HK-2 (cell line): Measurements from ENCODE around the gene SPDYE4.
"Not testable (repeated sequence)": the region's sequence is repeated elsewhere in the genome, so short reads cannot be mapped to it uniquely, and the experiment has no call there.

Experiments
- DNase-seq: peaks from one replicate; pipeline ENCODE4 v3.0.0-alpha.2; 2018; ENCODE audit not compliant: unreplicated experiment

The SPDYE4 gene, protein sequence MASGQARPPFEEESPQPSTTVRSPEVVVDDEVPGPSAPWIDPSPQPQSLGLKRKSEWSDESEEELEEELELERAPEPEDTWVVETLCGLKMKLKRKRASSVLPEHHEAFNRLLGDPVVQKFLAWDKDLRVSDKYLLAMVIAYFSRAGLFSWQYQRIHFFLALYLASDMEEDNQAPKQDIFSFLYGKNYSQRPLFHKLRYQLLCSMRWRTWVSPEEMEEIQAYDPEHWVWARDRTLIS

DNA sequence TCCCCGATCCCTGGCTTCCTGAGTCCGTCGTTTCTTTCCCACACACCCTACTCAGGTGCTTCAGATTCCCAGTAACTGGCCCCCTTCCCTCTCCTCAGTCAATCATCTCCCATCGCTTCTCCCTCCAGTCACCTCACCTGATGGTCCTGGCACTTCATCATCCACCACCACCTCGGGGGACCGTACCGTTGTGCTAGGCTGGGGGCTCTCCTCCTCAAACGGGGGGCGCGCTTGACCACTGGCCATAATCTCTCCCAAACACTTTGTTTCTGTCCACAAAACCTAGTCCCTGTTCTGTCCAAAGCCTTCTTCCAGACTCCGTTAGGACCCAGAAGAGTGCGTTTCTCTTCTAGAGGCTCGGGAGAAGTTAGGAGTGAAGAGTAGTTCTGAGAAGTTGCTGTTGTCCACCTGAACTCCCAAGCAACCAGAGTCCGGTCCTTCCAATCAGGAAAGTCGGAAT lies at the start of gene SPDYE4:
Gene SPDYE4 (minus strand): TSS at position 410 of the 460 bp plus-strand sequence. CDS start 164 bp downstream, at position 246.
- no peak for DNase-seq

DNA sequence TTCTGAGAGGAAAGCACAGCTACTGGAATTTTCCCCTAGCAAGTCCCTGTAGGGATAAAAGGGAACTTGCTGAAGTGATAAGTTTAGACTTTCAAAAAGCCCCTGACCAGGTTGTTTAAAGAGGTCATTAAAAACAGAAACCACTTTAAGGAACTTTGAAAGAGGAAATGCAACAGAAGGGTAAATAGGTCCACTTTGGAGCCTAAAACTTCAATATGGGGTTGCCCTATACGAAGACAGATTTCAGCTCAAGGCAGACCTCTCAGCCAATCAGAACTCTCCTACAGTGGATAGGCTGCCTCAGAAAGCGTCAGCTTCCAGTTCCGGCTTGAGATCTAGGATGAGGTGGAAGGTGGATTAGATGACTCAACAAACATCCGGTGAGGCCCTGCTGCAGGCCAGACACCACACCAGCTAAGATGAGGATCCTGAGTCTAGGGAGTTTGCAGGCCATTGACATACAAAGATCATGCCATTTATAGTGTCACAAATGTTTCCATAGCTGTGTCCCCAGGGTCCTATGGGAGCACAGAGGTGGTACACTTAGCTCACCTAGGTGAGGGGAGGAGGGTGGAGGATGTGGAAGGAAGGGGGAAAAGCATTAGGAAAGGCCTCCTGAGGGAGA lies 48.7 kb upstream of the SPDYE4 start:
- DNase-seq = no peak

DNA sequence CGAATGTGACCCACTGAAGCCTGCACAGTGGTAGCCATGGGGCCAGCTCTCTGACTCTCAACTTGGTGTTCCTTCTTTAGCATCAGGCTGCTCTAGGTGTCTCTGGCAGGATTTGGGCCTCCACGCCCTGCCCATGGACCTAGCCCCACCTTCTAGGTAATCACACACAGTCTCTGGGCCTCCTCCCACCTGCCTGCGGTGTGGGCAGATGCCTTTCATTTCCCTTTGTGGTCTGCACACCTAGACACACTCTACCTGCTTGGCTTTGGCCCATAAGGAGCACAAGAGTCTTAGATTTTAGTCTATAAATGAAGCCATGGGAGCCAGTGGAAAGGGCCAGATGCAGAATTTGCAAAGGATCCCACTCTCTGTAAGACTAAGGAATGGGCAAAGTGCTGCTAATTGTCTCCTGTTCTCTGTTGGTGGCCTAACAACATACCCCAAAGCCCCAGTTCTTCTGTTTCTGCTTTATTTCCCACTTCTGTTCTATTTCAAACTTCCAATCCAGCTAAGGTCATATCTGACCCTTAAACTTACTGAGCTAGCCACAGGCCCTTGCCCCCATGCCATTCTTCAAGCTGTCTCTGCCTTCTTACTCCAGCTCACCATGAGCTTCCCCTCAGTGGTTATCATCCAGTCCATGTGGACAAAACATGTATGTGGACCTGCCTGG lies 48.0 kb upstream of the SPDYE4 start:
- no peak for DNase-seq

DNA sequence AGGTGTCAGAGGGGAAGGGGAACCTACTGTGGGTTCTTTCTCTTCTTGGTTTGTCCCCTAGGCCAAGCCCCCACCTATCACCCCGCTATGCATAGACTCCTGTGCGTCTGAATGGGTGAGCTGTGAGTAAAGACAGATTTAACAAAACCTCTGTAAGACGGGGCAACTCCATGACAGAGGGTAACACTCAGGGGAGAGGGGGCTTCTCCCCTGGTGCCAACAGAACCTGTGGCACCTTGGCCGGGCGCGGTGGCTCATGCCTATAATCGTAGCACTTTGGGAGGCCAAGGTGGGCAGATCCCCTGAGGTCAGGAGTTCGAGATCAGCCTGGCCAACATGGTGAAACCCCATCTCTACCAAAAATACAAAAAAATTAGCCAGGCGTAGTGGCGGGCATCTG lies 47.0 kb upstream of the SPDYE4 start:
- not testable (repeated sequence) for DNase-seq

DNA sequence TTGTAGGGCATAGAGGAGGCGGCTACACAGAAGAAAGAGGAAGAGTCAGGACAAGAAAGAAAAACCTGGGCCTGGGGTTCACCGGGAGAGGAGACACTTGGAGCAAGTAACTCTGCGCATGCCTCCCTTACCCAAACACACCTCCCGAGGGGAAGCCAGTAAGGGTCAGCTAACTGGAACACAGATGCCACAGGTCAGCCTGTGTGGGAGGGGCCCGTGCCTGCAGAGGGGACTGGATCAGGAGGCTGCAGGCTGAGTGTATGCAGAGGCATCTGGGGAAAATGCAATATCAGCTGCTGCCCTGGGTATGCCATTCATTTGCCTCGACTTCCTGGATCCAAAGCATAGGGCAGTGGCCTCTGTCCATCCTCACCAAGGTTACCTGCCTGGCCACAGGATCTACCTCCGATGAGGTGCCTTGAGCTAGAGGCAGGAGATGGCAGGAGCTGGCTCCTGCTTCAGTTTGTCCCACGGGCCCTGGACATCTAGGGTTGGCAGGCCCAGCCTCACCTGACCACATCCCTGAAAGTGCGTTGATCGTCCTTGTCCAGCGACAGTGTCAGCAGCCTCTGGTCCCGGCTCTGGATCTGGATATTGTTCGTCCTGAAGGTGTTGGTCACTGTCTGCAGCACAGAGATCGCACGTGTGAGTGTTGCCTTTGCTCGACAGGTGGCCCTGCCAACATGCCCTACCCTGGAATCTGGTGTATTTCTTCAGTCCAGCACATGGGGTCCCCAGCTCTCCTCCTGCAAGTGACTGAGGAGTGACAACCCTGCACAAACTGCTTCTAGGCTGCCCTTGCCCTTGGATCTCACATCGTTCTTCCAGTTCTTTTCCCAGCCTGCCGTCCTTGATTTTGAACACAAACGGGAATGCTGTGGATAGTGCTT lies 45.4 kb upstream of the SPDYE4 start:
- no peak for DNase-seq

DNA sequence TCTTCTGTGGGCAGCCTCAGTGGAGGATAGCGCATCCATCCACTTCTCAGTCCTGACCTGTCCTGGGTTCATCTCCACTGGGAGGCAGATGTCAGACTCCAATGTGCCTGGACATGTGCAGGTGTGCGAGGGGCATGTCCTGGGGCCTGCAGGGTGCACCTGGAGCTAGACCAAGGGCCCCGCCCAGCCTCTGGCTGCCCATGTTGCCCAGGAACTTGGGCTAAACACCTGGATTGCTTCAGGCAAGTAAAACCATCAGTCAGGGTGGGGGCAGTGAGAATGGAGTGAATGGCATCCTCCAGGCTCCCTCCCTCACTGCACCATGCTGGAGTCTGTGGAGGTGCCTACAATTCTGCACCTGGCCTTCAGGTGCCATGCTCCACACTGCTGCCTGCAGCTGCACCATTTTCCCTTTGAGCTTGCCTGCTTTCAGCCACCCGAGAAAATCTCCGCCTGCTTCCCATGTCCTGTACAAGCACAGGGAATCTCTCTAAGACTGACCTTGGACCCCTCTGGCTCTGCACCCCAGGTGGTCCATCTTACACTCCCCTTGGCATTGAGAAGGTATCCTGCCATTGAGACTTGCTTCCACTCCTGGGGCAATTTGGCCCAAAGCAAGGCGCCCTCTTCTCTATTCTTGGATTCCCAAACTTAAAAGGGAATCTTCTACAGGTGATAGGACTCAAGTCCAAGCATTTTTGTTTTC lies 42.9 kb upstream of the SPDYE4 start:
- no peak for DNase-seq

DNA sequence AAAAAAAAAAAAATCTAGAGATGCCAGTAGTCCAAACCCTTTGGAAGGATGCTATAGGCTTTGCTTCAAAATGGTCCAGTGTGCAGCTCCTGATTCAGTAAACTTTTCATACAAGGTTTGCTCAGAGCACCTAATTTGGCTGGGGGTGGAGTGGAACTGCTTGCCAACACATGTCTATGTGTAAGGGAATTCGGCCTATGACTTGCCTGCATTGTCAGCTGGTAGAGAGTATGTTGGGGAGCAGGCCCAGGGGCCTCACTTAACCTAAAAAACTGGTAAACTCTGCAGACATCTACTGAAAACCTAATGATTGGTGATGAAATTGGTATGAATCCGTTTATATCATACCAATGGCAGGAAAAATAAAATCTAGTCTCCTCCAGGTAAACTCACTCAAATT lies 42.3 kb upstream of the SPDYE4 start:
- DNase-seq = no peak

DNA sequence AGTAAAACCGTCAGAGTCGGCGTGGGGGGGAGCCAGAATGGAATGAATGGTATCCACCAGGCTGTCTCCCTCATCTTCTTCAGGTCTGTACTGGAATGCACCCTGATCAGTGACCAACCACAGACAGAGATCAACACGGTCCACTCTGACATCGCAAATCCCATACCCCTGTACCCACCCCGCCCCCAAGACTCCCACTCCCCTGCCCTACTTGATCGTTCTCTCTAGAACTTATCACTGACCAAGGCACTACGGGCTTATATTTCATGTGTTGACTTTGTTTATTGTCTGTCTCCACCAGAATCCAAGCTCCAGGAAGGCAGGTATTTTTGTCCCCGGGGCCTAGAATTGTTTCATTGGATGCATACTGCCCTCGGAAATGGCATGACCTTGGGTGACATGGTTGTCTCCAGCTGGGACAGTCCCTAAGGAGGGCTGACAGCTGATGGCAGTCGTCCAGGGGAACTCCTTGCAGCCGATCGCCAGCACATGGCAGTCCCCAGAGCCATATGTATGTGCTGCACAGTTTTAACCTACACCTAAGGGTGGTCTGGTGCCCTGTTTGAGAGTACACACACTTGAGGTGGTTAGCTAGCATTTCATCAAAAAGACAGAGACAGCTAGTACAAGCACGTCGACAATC lies 41.3 kb upstream of the SPDYE4 start:
- DNase-seq = no peak

DNA sequence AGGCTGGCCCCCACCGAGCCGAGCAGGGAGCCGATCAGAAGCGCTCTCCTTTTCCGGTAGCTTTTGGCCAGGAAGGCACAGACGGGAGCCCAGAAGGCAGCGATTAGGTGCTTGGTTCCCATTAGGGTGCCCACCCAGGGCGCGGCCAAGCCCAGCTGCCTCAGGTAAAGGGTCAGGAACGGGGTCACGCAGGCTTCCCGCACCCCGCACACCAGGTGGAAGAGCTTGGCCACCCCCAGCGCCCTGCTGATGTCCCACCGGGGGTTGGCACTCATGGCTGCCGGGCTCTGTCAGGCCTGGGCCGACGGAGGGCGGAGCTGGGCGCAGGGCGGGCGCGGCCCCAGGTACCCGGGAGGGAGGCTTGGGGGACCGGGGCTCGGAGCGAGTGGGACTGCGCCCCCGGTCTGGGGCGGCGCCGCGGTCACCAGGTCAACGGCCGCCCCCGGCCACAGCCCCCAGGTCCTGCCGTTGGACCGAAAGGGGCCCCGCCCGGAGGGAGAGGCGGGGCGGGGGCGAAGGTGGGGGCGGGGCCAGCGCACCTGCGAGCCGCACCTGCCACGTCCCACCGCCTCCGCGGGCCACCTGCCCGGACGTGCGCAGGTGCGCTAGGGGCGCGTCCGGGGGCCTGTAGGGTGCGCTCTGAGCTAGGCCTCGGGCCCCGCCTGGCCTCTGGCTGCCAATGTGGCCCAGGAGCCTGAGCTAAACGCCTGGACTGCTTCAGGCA lies 40.7 kb upstream of the SPDYE4 start, which contains the start of gene MFSD6L:
Gene MFSD6L (minus strand): TSS at position 520 of the 724 bp plus-strand sequence. CDS start 245 bp downstream, at position 275.
- no peak for DNase-seq

DNA sequence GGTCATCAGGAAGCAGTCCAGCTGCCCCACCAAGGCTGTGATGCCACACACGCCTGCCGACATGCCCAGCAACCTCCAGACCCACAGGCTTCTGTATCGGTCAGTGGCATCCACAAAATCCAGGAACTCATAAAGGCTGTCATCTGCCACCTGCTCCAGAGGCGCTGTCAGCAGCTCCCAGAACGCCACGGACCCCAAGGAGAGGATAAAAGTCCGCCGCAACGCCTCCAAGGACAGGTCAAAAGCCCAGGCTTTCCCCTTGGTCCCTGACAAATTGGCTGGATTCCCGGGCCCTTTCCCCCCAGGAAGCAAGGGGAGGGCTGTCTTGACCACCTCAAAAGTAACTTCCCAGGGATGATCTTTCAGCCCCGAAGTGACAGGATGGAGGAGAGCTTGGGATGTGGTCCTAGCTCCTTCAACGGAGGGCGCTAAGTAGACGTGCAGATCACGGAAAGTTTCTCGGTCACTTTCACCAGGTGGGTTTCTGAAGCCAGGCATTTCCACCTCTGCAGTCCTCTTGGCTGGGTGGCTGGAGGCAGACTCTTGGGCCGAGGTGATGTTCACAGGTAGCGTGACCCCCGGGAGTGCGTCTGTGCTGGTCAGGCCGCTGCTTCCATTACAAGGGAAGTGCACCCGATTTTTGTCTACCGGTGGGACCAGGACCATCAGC lies 40.0 kb upstream of the SPDYE4 start:
- DNase-seq = no peak

DNA sequence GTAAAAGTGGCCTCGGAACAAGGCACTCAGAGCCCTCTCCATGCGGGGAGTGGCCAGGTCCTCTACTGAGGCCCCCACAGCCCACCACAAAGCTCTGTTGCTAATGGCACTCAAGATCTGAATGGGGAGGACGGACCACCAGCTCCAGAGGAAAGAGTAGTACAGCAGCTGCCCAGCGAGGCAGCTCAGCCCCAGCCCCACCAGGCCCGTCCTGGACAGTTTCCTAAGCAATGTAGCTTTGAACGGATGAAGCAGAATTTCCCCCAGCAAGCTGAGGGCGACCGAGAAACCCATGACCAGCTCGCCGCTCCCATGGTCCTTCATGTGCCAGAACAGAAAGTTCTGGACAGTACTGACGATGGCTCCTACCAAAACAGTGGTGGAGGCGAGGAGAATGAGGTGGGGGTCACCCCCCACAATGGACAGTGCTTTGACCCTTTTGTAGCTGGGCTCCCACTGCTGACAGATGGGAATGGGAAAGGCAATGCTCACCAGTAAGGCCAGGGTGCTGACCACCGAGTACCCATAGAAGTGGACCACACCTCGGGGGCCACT lies 39.4 kb upstream of the SPDYE4 start:
- no peak for DNase-seq

DNA sequence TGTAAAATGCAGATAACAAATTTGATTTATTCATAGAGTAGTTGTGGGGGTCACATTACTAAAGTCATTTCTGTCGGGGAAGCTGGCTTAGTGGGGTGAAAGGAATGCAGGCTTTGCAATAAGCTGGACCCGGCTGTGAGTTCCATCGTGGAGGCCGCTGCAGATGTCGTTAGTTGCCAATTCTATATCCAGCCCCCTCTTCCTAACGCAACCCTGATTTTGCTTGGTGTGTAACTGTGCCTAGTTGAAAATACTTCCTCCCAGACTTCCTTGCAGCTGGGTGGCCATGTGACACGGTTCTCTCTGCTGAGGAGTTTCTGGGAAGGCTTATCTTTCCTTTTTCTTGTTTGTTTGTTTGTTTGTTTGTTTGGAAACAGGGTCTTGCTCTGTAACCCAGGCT lies 36.3 kb upstream of the SPDYE4 start:
- DNase-seq = no peak

DNA sequence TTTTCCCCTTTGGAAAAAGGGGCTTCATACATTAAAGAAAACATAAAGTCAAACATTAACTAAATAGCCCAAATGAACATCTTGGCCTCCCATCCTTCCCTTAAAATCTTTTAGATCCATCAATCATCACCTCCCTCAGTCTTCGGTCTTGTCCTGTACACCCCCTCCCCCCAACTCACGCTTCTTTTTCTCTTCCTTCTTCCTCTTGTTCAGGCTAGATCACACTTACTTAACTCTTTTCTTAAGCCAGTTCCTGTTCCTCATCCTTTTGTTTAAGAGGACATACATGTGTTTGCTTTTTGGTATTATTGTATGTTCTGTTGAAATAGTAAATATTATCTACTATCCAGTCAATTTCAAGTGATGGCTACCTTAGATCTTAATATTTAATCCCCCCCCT lies 35.3 kb upstream of the SPDYE4 start:
- no peak for DNase-seq

DNA sequence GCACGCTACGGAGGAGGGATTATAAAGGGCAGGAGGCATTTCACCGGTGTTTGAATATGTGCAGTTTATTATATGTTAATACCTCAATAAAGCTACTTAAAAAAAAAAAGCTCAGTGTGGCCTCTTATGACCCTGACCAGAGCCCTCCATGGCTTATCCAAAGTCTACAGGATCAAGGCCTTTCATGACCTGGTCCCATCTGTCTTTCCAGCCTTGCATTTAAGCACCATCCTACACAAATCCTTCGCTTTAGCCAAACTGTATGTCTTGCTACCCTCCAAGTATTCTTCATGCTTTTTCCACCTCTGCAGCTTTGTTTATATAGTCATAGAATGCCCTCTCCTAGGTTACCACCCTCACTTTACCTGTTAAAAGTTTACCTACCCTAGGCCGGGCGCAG lies 34.3 kb upstream of the SPDYE4 start:
- no peak for DNase-seq

DNA sequence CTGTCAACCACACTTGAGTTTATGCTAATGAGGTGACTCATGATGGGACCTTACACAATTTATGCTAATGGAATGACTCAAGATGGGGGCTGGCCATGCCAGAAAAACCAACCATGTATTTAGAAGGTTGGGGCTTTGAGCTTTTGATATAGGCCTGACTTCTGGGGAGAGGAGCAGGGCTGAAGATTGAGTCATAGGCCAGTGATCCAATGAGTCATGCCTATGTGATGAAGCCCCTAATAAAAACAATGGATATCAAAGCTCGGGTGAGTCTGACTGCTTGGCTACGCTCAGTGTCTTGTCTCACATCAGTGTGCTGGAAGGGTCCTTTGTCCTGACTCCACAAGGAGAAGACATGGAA lies 33.5 kb upstream of the SPDYE4 start:
- no peak for DNase-seq

DNA sequence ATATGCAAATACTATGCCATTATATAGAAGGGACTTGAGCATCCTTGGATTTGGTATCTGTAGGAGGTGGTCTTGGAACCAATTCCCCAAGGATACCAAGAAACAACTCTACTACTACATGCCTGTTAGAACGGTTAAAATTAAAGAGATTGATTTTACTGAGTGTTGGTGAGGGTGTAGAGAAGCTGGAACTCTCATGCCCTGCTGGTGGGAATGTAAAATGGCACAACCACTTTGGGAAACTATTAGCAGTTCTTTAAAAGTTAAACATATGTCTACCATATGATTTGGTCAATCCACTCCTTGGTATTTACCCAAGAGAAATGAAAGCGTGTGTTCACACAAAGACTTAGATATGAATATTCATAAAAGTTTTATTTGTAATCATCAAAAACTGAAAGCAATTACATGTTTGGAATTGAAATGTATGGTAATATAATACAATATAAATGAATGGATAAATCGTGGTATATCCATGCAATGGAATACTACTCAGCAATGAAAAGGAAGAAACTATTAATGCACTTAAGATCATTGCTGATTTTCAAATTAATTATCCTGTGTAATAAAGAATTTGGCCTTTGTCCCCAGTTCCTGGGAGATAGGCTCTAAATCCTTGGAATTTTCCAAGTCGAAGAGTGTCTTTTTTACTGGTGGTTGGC lies 33.0 kb upstream of the SPDYE4 start:
- DNase-seq = no peak

DNA sequence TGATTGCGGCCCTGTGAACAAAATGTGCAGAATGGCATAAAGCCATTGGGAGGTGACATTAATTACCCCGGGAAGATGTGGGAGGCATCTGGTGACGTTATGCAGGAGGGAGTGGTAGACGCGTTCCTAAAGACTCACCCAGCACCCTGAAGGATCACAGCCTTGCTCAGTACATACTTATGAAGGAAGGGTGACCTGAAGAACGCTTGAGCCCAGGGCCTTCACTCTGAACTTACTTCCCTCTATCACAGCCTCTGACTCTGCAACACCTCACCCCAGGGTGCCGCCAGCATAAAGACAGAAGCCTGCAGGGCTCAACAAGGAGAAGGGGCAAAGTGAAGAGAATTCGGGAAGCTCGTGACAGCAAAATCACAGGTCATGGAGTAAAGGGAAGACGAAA lies 31.4 kb upstream of the SPDYE4 start:
- DNase-seq = no peak

DNA sequence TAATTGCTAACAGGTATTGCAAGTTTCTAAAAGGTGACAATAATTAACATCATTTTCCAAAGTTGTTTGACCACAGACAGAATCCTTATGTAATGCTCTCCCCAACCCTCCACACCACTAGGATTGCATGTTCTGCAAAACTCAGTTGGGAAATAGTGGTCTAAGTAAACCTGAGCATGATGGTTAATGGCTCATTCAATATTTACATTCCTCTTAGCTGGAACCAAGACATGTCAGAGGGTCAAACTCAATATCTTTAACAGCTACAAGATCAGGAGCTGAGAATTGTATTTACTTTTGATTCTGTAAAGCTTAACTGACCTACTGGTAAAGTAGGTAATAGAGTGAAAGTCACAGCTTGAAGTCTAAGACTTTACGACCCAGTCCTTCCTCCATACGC lies 30.7 kb upstream of the SPDYE4 start:
- no peak for DNase-seq
